GM13976 (cell line): ENCODE results near the gene KCNH6.

Experiments used
- DNase-seq: peaks from one replicate; pipeline ENCODE4 v3.0.0; 2012; ENCODE audit warnings: low spot score
- CTCF ChIP-seq: IDR thresholded peaks from 2 replicates; pipeline ENCODE4 v1.5.1; 2012; ENCODE audit warnings: borderline replicate concordance, mild to moderate bottlenecking; ENCODE audit not compliant: insufficient read depth; ENCODE audit errors: extremely low read depth, missing control alignments, control extremely low read depth
- in situ Hi-C: fragments of 300-500 bp; cut with MboI; formaldehyde crosslinking; loops from one replicate; pipeline ENCODE4 v1.12.0; 2022; ENCODE audit warnings: low sequenced_read_pairs, mixed read lengths, inconsistent platforms; ENCODE audit not compliant: unreplicated experiment

Gene KCNH6

GRCh38 chr17:63561819-63562218 is 38.7 kb downstream of the KCNH6 start:
- in situ Hi-C loops, result no loop called here
- DNase-seq, result no peak
- no peak for TF ChIP-seq CTCF

DNA sequence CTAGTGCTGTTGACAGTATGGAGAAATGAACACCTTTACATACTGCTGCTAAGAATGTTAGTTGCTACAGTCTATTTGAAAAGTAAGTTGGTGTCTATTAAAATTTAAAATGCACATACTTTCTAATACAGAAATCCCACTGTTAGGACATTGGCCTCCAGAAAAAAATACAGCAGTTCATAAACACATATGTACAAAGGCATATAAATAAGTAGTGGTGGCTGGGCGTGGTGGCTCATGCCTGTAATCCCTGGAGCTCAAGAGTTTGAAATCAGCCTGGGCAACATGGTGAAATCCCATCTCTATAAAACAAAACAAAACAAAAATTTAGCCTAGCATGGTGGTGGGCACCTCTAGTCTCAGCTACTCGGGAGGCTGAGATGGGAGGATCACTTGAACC is 40.2 kb downstream of the KCNH6 start:
- in situ Hi-C loops, result no loop called here
- no peak for TF ChIP-seq CTCF
- DNase-seq, result no peak

DNA sequence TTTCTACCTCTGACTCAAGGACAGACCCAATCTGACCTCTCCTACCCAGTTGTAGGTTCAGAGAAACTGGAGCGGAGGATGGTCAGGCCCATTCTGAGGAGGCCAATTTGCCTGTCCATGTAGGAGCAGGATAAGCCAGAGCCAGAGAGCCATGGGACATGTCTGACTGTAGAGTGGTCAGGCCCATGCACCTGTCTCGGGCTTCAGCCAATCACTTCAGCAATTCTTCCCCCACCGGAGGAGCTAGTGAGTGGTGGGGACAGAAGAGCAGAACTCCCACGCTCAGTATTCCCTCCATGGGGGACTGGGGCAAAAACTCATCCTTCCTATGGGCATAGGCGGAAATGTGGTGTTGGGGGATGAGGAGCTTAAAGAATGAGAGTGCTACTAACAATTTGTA is 41.4 kb downstream of the KCNH6 start:
- TF ChIP-seq CTCF, result no peak
- no peak for DNase-seq
- in situ Hi-C loops, result no loop called here

DNA sequence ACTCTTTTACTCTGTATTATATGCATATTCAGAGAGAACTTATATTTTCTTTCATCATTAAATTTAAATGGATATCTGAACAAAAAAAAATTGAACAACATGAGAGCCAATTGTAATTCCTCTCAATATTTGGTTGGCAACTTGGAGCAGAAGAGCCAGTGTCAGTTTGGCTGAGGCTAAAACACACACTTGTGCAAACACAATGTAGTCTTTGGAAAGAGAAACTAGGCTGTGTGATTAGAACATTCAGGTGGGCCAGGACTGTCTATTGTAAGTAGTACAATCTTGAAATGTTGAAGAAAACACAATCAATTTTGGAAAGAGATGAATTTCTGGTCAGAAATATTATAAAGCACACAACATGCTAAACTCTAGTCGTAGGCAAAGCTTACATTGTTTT is 44.1 kb downstream of the KCNH6 start:
- DNase-seq, result no peak
- in situ Hi-C loops, result no loop called here
- TF ChIP-seq CTCF, result no peak

DNA sequence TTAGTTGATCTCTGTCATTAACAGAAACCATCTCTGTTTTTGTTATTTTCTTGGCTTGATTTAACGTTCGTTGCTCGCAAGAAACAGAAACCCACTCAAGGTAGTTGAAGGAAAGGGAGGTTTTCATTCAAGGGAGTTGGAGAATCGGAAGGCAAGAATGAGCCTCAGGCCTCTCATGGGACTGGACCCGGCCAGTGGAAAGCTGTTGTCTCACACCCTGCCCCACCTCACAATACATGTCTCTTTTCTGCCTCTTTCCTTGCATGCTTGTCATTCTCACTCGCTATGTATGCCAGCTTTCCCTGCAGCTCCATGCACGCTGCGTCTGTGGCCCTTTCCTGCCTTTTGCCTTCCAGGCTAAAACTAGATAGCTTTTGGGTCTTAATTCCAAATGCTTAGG is 45.4 kb downstream of the KCNH6 start:
- in situ Hi-C loops, result no loop called here
- TF ChIP-seq CTCF, result no peak
- no peak for DNase-seq

- no peak for TF ChIP-seq CTCF
- in situ Hi-C loops, result no loop called here
- no peak for DNase-seq
Observed at GRCh38 chr17:63571632-63572310, 48.6 kb downstream of the KCNH6 start.
